Measurements from ENCODE around the gene INVS.

DNA sequence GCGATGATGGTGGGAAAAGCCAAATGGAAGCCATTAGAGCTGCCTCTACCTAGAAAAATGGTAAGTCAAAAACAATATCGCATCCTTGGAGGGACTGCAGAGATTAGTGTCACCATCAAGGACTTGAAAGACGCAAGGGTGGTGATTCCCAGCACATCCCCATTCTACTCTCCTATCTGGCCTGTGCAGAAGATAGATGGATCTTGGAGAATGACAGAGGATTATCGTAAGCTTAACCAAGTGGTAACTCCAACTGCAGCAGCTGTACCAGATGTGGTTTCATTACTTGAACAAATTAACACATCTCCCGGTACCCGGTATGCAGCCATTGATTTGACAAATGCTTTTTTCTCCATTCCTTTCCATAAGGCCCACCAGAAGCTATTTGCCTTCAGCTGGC, 24.1 kb upstream of the INVS start:
- TF ChIP-seq CTCF (IDR thresholded peaks at IDR 0.05), result no peak
- TF ChIP-seq POLR2A (IDR thresholded peaks at IDR 0.05), result no peak
- TF ChIP-seq POLR2AphosphoS5 (IDR thresholded peaks at IDR 0.05), result no peak
- no peak for TF ChIP-seq EP300 (IDR thresholded peaks at IDR 0.05; ENCODE audit: low read depth)
